Left forelimb (tissue), 1 donor: ENCODE measurements around the gene HIGD1C.
"Not testable (repeated sequence)": the region's sequence is repeated elsewhere in the genome, so short reads cannot be mapped to it uniquely, and the experiment has no call there.

Experiments used
- DNase-seq: peaks from one replicate; pipeline ENCODE4 v3.0.0-alpha.2; 2018; ENCODE audit warnings: low spot score

Gene HIGD1C

GRCh38 chr12:50952510-50952909 lies at the start of gene HIGD1C:
HIGD1C (plus strand) TSS chr12:50952544; CDS start chr12:50953999, 1,455 bp downstream.
- DNase-seq, result no peak

GRCh38 chr12:50908479-50908878 lies 43.9 kb upstream of the HIGD1C start:
- not testable (repeated sequence) for DNase-seq

- not testable (repeated sequence) for DNase-seq
Measured at GRCh38 chr12:50912361-50912760, 40.0 kb upstream of the HIGD1C start.

- DNase-seq, result no peak
Measured at GRCh38 chr12:50913224-50913623, 39.1 kb upstream of the HIGD1C start.

- no peak for DNase-seq
Measured at GRCh38 chr12:50914872-50915484, 37.4 kb upstream of the HIGD1C start.

GRCh38 chr12:50916292-50916691 lies 36.1 kb upstream of the HIGD1C start:
- DNase-seq, result no peak

- DNase-seq, result no peak
Measured at GRCh38 chr12:50918584-50919316, 33.6 kb upstream of the HIGD1C start.

GRCh38 chr12:50922820-50923219 lies 29.5 kb upstream of the HIGD1C start:
- no peak for DNase-seq

GRCh38 chr12:50923361-50924130 lies 28.8 kb upstream of the HIGD1C start:
- no peak for DNase-seq

- DNase-seq, result no peak
Measured at GRCh38 chr12:50924131-50924438, 28.3 kb upstream of the HIGD1C start.

- peak; percentile 89 for DNase-seq
Measured at GRCh38 chr12:50924439-50925341, 27.7 kb upstream of the HIGD1C start.

- DNase-seq, result no peak
Measured at GRCh38 chr12:50925342-50925651, 27.0 kb upstream of the HIGD1C start.

- DNase-seq, result no peak
Measured at GRCh38 chr12:50925920-50926319, 26.4 kb upstream of the HIGD1C start.

GRCh38 chr12:50926415-50926814 lies 25.9 kb upstream of the HIGD1C start:
- no peak for DNase-seq

- DNase-seq, result not testable (repeated sequence)
Measured at GRCh38 chr12:50926932-50927331, 25.4 kb upstream of the HIGD1C start.

GRCh38 chr12:50927356-50927755 lies 25.0 kb upstream of the HIGD1C start:
- no peak for DNase-seq

- no peak for DNase-seq
Measured at GRCh38 chr12:50927766-50928224, 24.5 kb upstream of the HIGD1C start.

- no peak for DNase-seq
Measured at GRCh38 chr12:50928392-50928791, 24.0 kb upstream of the HIGD1C start.

- no peak for DNase-seq
Measured at GRCh38 chr12:50929831-50930230, 22.5 kb upstream of the HIGD1C start.

- not testable (repeated sequence) for DNase-seq
Measured at GRCh38 chr12:50930477-50930876, 21.9 kb upstream of the HIGD1C start.

- DNase-seq, result no peak
Measured at GRCh38 chr12:50932787-50933280, 19.5 kb upstream of the HIGD1C start.
